Breast epithelium (tissue), 3 donors: ENCODE results near the gene NINL.

ENCODE experiments used
- CTCF ChIP-seq, 3 donors: fragments of 450-650 bp; IDR thresholded peaks; one replicate each; pipeline ENCODE4 v1.5.1; 2016 to 2017; ENCODE audit warnings: antibody characterized with exemption in 3 of 3, mild to moderate bottlenecking in 3 of 3, moderate library complexity in 3 of 3
- POLR2A ChIP-seq: fragments of 450-650 bp; IDR thresholded peaks from one replicate; pipeline ENCODE4 v1.6.1; 2016; ENCODE audit warnings: antibody characterized with exemption, mild to moderate bottlenecking, moderate library complexity

- TF ChIP-seq POLR2A (no peak), CTCF (IDR thresholded peaks at IDR 0.05) (no peak)
These were observed 18.0 kb downstream of the NINL start for GRCh38 chr20:25567286-25567685.
